HG02588 (cell line): ENCODE results near the gene PPP4R2.
A peak's percentile ranks its signal among the peaks of the same experiment; 100 is the strongest.

Experiments used
- ATAC-seq: cut with Tn5 transposase; IDR thresholded peaks from one replicate; pipeline ENCODE4 v1.9.1; 2021; ENCODE audit warnings: mild to moderate bottlenecking, moderate library complexity; ENCODE audit not compliant: unreplicated experiment

PPP4R2 gene, protein sequence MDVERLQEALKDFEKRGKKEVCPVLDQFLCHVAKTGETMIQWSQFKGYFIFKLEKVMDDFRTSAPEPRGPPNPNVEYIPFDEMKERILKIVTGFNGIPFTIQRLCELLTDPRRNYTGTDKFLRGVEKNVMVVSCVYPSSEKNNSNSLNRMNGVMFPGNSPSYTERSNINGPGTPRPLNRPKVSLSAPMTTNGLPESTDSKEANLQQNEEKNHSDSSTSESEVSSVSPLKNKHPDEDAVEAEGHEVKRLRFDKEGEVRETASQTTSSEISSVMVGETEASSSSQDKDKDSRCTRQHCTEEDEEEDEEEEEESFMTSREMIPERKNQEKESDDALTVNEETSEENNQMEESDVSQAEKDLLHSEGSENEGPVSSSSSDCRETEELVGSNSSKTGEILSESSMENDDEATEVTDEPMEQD

DNA sequence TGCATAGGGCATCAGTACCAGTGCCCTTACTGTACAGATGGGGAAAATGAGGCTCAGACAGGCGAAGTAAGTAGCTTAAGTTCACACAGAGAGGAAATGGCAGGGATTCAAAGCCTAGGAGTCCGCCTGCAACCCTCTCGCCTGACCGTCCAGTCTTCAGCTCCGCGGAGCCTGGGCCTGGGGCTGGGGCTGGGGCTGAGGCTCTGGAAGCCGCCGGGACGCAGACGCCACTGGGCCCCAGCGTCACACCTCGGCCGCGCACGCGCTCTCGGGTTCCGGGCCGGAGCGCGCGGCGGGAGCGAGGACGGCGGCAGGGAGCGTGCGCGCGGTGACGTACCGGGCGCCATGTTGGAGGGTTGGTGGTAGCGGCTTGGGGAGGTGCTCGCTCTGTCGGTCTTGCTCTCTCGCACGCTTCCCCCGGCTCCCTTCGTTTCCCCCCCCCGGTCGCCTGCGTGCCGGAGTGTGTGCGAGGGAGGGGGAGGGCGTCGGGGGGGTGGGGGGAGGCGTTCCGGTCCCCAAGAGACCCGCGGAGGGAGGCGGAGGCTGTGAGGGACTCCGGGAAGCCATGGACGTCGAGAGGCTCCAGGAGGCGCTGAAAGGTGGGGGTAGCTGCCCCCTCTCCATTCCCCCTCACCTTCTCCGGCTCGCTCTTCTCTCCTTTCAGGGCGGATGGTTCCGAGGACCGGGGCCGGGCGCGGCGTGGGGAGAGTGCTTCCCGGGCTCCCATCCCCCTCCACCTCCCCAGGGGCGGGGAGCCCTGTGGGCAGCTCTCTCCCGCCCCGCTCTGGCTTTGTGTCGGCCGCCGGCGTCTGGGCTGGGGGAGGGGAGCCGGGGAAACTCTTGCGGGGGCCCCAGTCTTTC, at the start of gene PPP4R2:
Gene PPP4R2 (plus strand): TSS at position 339 of the 861 bp plus-strand sequence. CDS start 227 bp downstream, at position 566.
- peak; percentile 92 for ATAC-seq

DNA sequence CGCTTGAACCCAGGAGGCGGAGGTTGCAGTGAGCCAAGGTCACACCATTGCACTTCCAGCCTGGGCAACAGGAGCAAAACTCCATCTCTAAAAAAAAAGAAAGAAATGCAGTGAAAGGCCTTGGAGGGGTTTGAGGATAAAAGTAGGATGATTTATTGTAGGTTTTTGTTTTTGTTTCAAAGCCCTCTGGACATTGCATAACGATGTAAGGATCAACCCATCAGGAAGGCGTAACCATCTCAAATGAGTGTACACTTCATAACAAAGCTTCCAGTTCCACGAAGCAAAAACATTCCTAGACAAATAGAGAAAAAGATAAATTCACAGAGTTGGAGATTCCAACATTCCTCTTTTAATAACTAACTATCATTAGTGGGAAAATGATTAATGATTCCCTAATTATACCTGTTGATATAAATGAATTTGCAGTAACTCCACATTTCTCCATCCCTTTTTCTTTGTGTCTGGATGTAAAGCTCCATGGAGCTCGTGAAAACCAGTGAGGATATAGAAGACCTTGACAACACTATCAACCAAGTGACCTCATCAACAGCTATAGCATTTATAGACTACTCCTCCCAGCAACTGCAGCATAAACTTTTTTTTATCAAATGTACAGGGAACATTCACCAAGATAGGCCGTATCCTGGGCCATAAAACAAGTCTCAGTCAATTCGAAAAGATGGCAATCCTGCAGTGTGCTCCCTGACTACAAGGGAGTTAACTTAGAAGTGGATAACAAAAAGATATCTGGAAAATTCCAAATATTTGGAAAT, 48.7 kb upstream of the PPP4R2 start:
- ATAC-seq = no peak

DNA sequence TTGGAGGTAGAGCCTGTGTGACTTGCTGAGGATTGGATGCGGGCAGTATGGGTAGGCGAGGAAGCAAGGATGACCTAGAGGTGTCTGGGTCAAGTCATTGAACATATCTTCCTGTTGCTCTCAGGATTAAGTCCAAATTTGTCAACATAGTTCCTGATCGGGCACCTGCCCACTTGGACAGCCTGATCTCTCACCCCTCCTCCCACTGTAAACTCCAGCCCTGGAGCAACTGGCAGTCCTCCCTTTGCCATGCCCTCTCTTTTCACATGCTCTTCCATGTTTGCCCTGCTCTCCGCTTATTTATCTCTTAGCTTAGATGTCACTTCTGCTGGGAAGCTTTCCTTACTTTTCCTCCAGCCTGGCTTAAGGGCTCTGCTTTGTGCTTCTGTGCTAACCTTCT, 47.6 kb upstream of the PPP4R2 start:
- no peak for ATAC-seq

- ATAC-seq = no peak
Observed at GRCh38 chr3:72950372-72950771, 46.2 kb upstream of the PPP4R2 start.

- ATAC-seq = no peak
Observed at GRCh38 chr3:72950801-72951200, 45.8 kb upstream of the PPP4R2 start.

DNA sequence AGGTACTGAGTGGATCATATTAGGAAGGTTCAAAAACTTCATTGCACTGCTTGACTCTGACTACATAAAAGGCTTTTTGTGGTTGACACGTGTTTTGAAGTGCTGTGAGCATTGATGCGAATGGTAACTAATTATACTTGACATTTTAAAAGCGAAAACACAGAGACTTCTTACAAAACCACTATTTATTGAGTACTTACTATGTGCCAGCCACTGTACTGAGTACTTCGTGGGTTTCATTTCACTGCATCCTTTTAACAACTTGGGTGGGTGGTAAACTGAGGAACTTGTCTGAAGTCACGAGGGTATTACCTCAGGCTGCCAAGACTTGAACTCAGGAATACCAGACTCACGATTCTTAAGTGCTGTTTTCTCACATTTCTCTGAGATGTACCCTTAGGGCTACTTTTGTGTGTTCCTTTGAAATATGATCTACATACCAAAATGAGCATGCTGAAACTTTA, 45.3 kb upstream of the PPP4R2 start:
- peak; percentile 66 for ATAC-seq

DNA sequence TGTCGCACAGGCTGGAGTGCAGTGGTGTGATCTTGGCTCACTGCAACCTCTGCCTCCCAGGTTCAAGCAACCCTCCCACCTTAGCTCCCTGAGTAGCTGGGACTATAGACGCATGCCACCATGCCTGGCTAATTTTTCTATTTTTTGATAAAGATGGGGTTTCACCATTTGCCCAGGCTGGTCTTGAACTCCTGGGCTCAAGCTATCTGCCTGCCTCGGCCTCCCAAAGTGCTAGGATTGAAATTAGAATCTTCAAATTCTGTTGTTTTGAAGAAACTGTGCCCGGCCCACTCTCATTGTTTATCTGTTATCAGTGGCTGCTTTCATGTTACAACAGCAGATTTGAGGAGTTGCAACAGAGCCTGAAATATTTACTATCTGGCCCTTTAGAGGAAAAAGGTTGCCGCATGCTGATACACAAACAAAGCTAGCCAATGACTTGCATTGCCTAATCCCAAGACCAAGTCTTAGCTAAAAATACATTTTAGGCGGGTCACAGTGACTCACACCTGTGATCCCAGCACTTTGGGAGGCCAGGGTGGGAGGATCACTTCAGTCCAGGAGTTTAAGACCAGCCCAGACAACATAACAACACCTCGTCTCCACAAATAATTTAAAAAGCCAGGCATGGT, 43.2 kb upstream of the PPP4R2 start:
- ATAC-seq = no peak

- ATAC-seq = no peak
Observed at GRCh38 chr3:72957297-72957696, 39.3 kb upstream of the PPP4R2 start.

- ATAC-seq = no peak
Observed at GRCh38 chr3:72959336-72959735, 37.3 kb upstream of the PPP4R2 start.

DNA sequence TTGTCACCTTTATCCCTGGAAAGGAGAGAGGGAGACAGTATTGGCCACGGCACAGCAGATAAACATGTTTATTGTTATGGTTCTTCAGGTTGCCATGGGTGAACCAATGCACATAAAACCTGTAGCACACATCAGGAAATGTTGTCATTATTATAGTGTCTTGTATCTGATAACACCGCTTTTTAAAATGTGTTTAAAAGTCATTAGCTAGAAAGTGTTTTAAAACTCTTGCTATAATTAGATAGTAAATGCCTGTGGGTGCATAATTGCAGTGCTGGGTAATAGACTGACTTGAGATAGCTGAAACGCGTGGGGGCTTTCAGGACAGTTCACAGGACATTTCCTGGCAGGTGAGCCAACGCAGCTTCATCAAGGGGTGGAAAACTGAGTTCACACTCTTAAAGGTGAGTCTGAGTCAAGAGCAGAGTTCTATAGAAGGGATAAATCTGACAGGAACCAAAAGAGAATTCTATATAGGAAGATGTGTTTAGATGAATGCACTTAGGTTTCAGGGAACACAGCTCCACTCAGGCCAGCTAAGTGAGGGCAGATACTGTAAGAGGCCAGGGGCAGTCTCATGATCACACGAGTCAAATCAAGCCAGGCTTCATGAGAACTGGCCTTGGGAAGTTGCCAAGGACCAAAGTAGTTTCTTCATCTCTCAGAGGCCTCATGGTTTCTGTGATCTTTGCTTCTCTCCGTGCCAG, 35.6 kb upstream of the PPP4R2 start:
- ATAC-seq = no peak

GRCh38 chr3:72961752-72962151, 34.9 kb upstream of the PPP4R2 start:
- no peak for ATAC-seq

GRCh38 chr3:72962317-72962716, 34.3 kb upstream of the PPP4R2 start:
- ATAC-seq = no peak

DNA sequence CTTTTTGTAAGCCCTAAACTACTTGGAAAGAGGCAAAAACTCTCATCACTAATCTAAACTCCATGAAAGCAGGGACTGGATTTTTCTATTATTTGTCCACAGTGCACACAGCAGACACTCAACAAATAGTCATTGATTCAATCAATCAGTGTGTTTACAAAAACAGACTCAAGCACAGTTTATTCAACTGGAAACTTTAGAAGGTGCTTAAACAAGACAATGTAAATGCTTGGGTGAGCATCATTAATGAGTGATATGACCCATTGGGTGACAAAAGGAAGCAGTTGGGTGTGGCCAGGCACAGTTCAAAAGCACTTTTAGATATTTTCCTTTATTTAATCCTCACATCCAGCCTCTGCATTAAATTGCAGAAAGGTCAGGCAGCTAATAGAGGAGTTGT, 32.0 kb upstream of the PPP4R2 start:
- ATAC-seq = no peak

DNA sequence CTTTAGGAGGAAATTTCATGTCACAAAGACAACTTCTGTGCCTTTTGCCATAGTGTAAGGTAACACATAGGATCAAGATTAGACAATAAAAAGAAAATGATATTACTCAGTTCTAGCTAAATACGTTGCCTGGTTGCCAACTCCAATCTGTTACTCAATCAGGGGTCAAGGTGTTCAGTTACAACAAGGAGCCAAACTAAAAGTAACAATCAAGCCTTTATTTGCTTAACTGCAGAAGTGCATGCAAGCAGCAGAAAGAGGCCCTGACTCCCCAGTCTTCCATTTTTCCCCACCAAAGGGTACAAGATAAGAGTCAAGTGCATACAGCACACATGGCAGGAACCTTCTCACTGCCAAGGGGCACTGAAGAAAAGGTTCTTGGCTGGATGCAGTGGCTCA, 28.3 kb upstream of the PPP4R2 start:
- no peak for ATAC-seq

GRCh38 chr3:72969766-72970165, 26.8 kb upstream of the PPP4R2 start:
- no peak for ATAC-seq

DNA sequence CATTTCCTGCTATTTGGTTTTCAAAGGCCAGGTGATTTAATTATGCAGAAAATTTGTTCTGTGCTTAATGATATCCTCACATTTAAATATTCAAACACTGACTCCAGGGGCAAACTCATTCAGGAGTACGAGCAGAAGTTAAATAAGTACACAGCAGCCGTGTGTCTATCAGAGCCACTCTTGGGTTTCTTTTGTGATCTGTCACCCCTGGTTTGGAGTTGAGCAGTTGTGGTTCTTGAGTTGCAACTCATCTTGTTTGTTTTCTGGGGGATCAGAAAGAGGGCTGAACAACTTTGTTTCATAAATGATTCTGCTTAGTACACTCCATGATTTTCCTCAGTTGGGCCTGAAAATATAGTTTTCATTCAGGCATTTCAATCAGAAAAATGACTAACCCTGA, 25.7 kb upstream of the PPP4R2 start:
- no peak for ATAC-seq

GRCh38 chr3:72972706-72973030, 23.9 kb upstream of the PPP4R2 start:
- no peak for ATAC-seq

- no peak for ATAC-seq
Observed at GRCh38 chr3:72973031-72973723, 23.4 kb upstream of the PPP4R2 start.

DNA sequence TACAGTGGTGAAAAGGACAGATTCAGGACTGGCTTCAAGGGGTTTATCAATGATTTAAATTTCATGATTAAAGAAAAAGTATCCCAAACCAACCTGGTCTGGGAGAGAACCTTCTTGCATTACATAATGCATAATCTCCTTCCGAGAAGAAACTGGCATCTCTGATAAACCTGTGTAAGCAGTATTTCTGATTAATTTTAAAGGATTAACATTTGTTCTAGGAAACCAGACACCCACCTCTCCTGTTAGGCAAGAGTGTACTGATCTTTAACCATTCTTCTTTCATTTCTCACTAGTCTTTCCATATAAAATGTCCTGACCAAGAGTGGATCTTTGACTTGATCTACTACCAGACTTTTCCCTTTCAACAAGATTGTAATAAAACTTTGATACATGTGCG, 22.8 kb upstream of the PPP4R2 start:
- ATAC-seq = no peak

DNA sequence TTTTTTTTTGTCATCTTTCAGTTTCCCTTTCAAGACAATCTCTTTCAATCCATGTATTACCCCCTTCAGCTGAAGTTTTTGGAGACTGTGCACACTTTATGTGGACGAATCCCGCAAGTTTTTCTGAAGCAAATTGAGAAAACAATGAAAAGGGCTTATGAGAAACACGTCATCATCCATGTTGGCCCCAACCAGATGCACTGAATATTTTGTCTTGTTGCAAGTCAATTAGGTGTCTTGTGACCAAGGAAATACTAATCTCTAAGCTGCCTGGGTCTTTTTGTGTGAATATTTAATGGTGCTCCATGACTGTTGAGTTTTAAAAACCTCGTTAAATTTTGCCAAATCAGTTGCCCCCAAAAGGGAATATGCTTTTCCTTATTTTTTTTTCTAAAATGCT, 21.7 kb upstream of the PPP4R2 start:
- no peak for ATAC-seq
